ENCODE results near the gene SCYL1. TPM values are rescaled to one million over a fixed set of nuclear protein-coding genes. Genes with fewer than 3 reads are reported as not detected.
"Not testable (repeated sequence)": the region's sequence is repeated elsewhere in the genome, so short reads cannot be mapped to it uniquely, and the experiment has no call there.

SCYL1 gene
- total and polyA plus RNA-seq, 5 donors from 2014 or later: 24.3 to 59.0 (median 30.7) TPM

DNA sequence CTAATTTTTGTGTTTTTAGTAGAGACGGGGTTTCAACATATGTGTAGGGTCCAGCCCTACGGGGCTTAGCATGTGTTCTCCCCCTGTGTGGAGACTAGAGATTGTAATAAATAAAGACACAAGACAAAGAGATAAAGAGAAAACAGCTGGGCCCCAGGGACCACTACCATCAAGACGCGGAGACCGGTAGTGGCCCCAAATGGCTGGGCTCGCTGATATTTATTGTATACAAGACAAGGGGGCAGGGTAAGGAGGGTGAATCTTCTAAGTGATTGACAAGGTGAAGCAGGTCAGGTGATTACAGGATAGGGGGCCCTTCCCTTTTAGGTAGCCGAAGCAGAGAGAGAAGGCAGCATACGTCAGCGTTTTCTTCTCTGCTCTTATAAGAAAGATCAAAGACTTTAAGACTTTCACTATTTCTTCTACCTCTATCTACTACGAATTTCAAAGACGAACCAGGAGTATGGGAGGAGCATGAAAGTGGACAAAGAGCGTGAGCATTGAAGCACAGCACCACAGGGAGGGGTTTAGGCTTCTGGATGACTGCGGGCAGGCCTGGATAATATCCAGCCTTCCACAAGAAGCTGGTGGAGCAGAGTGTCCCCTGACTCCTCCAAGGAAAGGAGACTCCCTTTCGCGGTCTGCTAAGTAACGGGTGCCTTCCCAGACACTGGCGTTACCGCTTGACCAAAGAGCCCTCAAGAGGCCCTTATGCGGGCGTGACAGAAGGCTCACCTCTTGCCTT, 2.9 kb upstream of the SCYL1 start:
- Histone ChIP-seq H3K4me1 (ENCODE audit: control insufficient read depth, insufficient read depth, low read length, poor library complexity, severe bottlenecking) (peaks cover 40% of the 10 kb centered on the region), H3K4me3 (ENCODE audit: low read depth, low read length) (peak overlapping the region; percentile 81), H3K27ac (ENCODE audit: insufficient read depth, low read length, poor library complexity, severe bottlenecking) (peak overlapping the region; percentile 68)
- not testable (repeated sequence) for H3K36me3 Mint-ChIP-seq; H3K27me3 ChIP-seq (ENCODE audit: control insufficient read depth, insufficient read depth, low read length); H3K36me3 ChIP-seq (ENCODE audit: control insufficient read depth, insufficient read depth, low read length); H3K9me3 ChIP-seq (ENCODE audit: control insufficient read depth in 2 of 2, low read length in 2 of 2); ATAC-seq (ENCODE audit: low read depth in 2 of 2); H3K27me3 Mint-ChIP-seq; H3K9me3 Mint-ChIP-seq
- DNase-seq: peak in 2 of 3 donors; percentile 52 to 75
- Mint-ChIP-seq H3K4me3 (peak overlapping the region; percentile 83 to 91 (median 87)), H3K27ac (peak overlapping the region; percentile 54 to 95 (median 90)), H3K4me1 (peaks cover 18 to 46% (median 25%) of the 10 kb centered on the region in 4 donors)

DNA sequence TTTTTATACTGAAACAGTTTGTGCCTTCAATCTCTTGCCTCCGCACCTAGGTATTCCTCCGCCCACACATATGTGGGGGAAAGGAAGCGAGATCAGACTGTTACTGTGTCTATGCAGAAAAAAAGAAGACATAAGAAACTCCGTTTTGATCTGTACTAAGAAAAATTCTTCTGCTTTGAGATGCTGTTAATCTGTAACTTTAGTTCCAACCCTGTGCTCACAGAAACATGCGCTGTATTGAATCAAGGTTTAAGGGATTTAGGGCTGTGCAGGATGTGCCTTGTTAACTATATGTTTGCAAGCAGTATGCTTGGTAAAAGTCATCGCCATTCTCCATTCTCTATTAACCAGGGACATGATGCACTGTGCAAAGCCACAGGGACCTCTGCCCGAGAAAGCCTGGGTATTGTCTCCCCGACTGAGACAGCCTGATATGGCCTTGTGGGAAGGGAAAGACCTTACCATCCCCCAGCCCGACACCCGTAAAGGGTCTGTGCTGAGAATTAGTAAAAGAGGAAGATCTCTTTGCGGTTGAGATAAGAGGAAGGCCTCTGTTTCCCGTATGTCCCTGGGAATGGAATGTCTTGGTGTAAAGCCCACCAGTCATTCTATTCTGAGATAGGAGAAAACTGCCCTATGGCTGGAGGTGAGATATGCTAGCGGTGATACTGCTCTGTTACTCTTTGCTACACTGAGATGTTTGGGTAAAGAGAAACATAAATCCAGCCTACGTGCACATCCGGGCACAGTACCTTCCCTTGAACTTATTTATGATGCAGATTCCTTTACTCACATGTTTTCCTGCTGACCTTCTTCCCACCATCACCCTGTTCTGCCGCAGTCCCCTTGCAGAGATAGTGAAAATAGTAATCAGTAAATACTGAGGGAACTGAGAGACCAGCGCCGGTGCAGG, 1.9 kb upstream of the SCYL1 start:
- not testable (repeated sequence) for H3K27me3 Mint-ChIP-seq; H3K27me3 ChIP-seq (ENCODE audit: control insufficient read depth, insufficient read depth, low read length); H3K9me3 Mint-ChIP-seq; H3K36me3 ChIP-seq (ENCODE audit: control insufficient read depth, insufficient read depth, low read length); H3K36me3 Mint-ChIP-seq; H3K9me3 ChIP-seq (ENCODE audit: control insufficient read depth in 2 of 2, low read length in 2 of 2)
- ATAC-seq (ENCODE audit: low read depth in 2 of 2) (peak; percentile 25 to 31), DNase-seq (peak in 2 of 3 donors; percentile 45 to 54)
- H3K4me1 ChIP-seq (ENCODE audit: control insufficient read depth, insufficient read depth, low read length, poor library complexity, severe bottlenecking): peaks cover 40% of the 10 kb centered on the region
- Mint-ChIP-seq H3K4me3 (peak overlapping the region; percentile 83 to 91 (median 87)), H3K27ac (peak overlapping the region; percentile 90 to 97 (median 95)), H3K4me1 (peaks cover 18 to 52% (median 25%) of the 10 kb centered on the region in 4 donors)
- peak overlapping the region; percentile 81 for H3K4me3 ChIP-seq (ENCODE audit: low read depth, low read length)
- H3K27ac ChIP-seq (ENCODE audit: insufficient read depth, low read length, poor library complexity, severe bottlenecking): peak overlapping the region; percentile 68

DNA sequence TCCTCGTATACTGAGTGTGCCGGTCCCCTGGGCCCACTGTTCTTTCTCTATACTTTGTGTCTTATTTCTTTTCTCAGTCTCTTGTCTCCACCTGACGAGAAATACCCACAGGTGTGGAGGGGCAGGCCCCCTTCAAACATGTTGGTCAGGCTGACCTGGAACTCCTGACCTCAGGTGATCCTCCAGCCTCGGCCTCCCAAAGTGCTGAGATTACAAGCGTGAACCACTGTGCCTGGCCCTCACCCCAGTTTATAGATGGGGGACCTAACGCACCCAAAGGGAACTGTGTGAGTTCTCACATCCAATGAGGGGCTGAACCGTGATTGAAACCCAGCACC, 1.3 kb upstream of the SCYL1 start:
- H3K36me3 Mint-ChIP-seq; H3K9me3 ChIP-seq (ENCODE audit: control insufficient read depth in 2 of 2, low read length in 2 of 2); ATAC-seq (ENCODE audit: low read depth in 2 of 2); H3K9me3 Mint-ChIP-seq; DNase-seq; H3K27me3 Mint-ChIP-seq; H3K27me3 ChIP-seq (ENCODE audit: control insufficient read depth, insufficient read depth, low read length); H3K36me3 ChIP-seq (ENCODE audit: control insufficient read depth, insufficient read depth, low read length): not testable (repeated sequence)
- Mint-ChIP-seq H3K4me3 (peak overlapping the region; percentile 83 to 91 (median 87)), H3K27ac (peak overlapping the region; percentile 90 to 97 (median 95)), H3K4me1 (peaks cover 18 to 52% (median 25%) of the 10 kb centered on the region in 4 donors)
- peak overlapping the region; percentile 68 for H3K27ac ChIP-seq (ENCODE audit: insufficient read depth, low read length, poor library complexity, severe bottlenecking)
- H3K4me1 ChIP-seq (ENCODE audit: control insufficient read depth, insufficient read depth, low read length, poor library complexity, severe bottlenecking): peaks cover 40% of the 10 kb centered on the region
- H3K4me3 ChIP-seq (ENCODE audit: low read depth, low read length): peak overlapping the region; percentile 81

DNA sequence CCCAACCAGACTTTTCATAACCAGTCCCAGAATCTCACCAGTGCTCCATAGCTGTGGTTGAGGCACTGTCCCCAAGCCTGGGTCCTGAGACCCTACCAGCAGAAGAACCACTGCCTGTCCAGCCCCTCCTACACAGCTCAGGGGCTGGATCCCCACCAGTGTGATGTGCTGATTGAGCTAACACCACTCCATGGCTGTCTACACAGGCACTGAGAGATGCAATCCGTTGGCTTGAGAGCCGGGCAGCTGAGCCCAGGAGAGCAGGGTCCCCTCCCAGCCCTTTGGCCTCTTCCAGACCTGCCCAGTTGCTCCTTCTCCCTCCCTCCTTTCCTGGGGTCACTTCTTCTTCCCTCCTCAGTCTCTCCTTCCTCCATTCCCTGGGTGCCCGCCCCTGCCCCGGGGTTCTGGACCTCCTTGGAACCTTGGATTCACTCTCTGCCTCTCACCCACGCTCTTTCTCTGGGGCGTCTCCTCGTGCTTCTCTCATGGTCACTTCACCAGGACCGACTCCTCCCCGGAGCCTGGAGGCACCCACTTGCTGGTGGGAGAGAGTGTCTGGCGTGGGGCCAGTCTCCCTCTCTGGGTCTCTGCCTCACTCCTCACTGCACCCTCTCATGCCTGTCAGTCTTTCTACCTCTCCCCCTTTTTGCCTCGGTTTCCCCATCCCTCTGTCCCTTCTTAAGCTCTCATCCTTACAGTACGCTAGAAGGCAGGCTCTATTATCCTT, 706 bp upstream of the SCYL1 start:
- no peaks in the 10 kb centered on the region for H3K9me3 Mint-ChIP-seq
- peaks cover 9% of the 10 kb centered on the region for H3K36me3 ChIP-seq (ENCODE audit: control insufficient read depth, insufficient read depth, low read length)
- H3K27me3 ChIP-seq (ENCODE audit: control insufficient read depth, insufficient read depth, low read length): no peaks in the 10 kb centered on the region
- peaks cover 40% of the 10 kb centered on the region for H3K4me1 ChIP-seq (ENCODE audit: control insufficient read depth, insufficient read depth, low read length, poor library complexity, severe bottlenecking)
- peak overlapping the region; percentile 83 to 91 (median 87) for H3K4me3 Mint-ChIP-seq
- H3K36me3 Mint-ChIP-seq: peaks cover 3% of the 10 kb centered on the region
- H3K4me3 ChIP-seq (ENCODE audit: low read depth, low read length): peak overlapping the region; percentile 66
- no peaks in the 10 kb centered on the region for H3K9me3 ChIP-seq (ENCODE audit: control insufficient read depth in 2 of 2, low read length in 2 of 2)
- peaks cover 18 to 56% (median 27%) of the 10 kb centered on the region in 4 donors for H3K4me1 Mint-ChIP-seq
- H3K27ac Mint-ChIP-seq: peak overlapping the region; percentile 90 to 96 (median 95)
- DNase-seq: peak in 1 of 3 donors; percentile 26
- H3K27me3 Mint-ChIP-seq: no peaks in the 10 kb centered on the region
- H3K27ac ChIP-seq (ENCODE audit: insufficient read depth, low read length, poor library complexity, severe bottlenecking): peak overlapping the region; percentile 68
- peak; percentile 3 to 27 for ATAC-seq (ENCODE audit: low read depth in 2 of 2)

DNA sequence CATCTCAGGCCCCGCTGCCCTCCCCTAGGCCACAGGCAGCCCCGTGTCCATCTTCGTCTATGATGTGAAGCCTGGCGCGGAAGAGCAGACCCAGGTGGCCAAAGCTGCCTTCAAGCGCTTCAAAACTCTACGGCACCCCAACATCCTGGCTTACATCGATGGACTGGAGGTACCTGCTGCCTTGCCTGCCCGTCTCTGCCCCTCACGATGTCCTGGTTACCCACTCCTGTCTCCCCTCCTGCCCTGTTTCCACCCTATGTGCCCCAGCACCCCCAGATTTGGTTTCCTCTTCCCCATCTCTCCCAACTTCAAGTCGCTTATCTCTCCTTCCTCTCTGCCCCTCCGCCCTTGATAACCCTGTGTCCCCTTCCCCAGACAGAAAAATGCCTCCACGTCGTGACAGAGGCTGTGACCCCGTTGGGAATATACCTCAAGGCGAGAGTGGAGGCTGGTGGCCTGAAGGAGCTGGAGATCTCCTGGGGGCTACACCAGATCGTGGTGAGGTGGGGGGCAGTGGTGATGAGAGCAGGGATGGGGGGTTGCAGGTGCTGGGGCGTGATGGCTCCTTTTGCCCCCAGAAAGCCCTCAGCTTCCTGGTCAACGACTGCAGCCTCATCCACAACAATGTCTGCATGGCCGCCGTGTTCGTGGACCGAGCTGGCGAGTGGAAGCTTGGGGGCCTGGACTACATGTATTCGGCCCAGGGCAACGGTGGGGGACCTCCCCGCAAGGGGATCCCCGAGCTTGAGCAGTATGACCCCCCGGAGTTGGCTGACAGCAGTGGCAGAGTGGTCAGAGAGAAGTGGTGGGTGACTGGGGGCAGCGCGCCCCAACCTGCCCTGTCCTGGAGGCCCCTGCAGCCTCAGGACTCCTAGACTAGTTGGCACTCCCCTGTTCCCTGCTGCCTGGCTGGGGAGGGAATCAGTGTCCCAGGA, 930 bp downstream of the SCYL1 start:
- H3K27ac ChIP-seq (ENCODE audit: insufficient read depth, low read length, poor library complexity, severe bottlenecking): peak overlapping the region; percentile 79
- Mint-ChIP-seq H3K4me1 (peaks cover 18 to 65% (median 34%) of the 10 kb centered on the region in 4 donors), H3K4me3 (peak overlapping the region; percentile 48 to 92 (median 88)), H3K27ac (peak overlapping the region in 2 of 3 donors; percentile 86 to 93), H3K27me3 (no peaks in the 10 kb centered on the region), H3K36me3 (peaks cover 6% of the 10 kb centered on the region), H3K9me3 (no peaks in the 10 kb centered on the region)
- H3K4me1 ChIP-seq (ENCODE audit: control insufficient read depth, insufficient read depth, low read length, poor library complexity, severe bottlenecking): peaks cover 49% of the 10 kb centered on the region
- peak in 2 of 3 donors; percentile 20 to 57 for DNase-seq
- no peaks in the 10 kb centered on the region for H3K9me3 ChIP-seq (ENCODE audit: control insufficient read depth in 2 of 2, low read length in 2 of 2)
- peak; percentile 1 to 7 for ATAC-seq (ENCODE audit: low read depth in 2 of 2)
- no peaks in the 10 kb centered on the region for H3K27me3 ChIP-seq (ENCODE audit: control insufficient read depth, insufficient read depth, low read length)
- peak overlapping the region; percentile 69 for H3K4me3 ChIP-seq (ENCODE audit: low read depth, low read length)
- peaks cover 17% of the 10 kb centered on the region for H3K36me3 ChIP-seq (ENCODE audit: control insufficient read depth, insufficient read depth, low read length)

DNA sequence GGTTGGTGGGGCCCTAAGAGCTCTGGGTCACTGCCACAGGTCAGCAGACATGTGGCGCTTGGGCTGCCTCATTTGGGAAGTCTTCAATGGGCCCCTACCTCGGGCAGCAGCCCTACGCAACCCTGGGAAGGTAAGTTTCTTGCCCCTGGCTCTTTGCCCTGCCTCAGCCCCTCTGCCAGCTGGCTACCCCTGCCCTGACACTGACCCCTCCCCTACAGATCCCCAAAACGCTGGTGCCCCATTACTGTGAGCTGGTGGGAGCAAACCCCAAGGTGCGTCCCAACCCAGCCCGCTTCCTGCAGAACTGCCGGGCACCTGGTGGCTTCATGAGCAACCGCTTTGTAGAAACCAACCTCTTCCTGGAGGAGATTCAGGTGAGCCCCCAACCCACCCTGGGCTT, 1.9 kb downstream of the SCYL1 start:
- Mint-ChIP-seq H3K4me3 (peak overlapping the region; percentile 44 to 90 (median 74)), H3K27ac (no peak overlapping the region), H3K4me1 (peaks cover 17 to 64% (median 31%) of the 10 kb centered on the region in 4 donors), H3K36me3 (peaks cover 9% of the 10 kb centered on the region), H3K27me3 (no peaks in the 10 kb centered on the region), H3K9me3 (no peaks in the 10 kb centered on the region)
- DNase-seq: no peak
- no peaks in the 10 kb centered on the region for H3K9me3 ChIP-seq (ENCODE audit: control insufficient read depth in 2 of 2, low read length in 2 of 2)
- peaks cover 48% of the 10 kb centered on the region for H3K4me1 ChIP-seq (ENCODE audit: control insufficient read depth, insufficient read depth, low read length, poor library complexity, severe bottlenecking)
- no peak overlapping the region for H3K4me3 ChIP-seq (ENCODE audit: low read depth, low read length)
- no peaks in the 10 kb centered on the region for H3K27me3 ChIP-seq (ENCODE audit: control insufficient read depth, insufficient read depth, low read length)
- no peak overlapping the region for H3K27ac ChIP-seq (ENCODE audit: insufficient read depth, low read length, poor library complexity, severe bottlenecking)
- H3K36me3 ChIP-seq (ENCODE audit: control insufficient read depth, insufficient read depth, low read length): peaks cover 26% of the 10 kb centered on the region
- ATAC-seq (ENCODE audit: low read depth in 2 of 2): no peak
